ENCODE data around the gene SORT1. TPM values are rescaled to one million over a fixed set of nuclear protein-coding genes. Genes with fewer than 3 reads are reported as not detected.
"Not testable (repeated sequence)": the region's sequence is repeated elsewhere in the genome, so short reads cannot be mapped to it uniquely, and the experiment has no call there.

Gene SORT1
- total and polyA plus RNA-seq, 12 donors, result 32.8 to 235 (median 119) TPM

DNA sequence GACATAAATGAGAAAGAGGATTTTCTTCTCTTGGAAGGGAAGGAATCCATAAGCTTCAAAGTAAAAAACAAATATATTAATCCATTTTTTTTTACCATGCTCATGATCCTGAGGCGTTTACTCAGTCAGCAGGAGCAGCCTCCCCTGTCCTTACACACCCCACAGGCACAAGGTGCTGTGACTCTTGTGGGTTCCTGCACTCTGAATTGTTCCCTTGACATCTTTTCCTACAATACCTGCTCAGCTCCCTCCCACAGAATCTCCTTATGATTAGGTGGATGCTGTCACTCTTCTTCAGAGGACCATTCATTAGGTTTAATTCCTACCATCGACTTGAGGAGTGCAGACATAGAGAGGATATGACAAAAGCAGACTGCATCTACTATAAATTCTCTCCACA, 104.7 kb downstream of the SORT1 start:
- intact Hi-C loops (cut with DNase I), result no loop called here
- Histone ChIP-seq H3K27ac (no peak overlapping the region), H3K27me3 (peaks cover 0 to 6% (median 0%) of the 10 kb centered on the region in 7 donors), H3K4me1 (peaks cover 0 to 16% (median 2%) of the 10 kb centered on the region in 9 donors), H3K4me3 (no peak overlapping the region), H3K9me3 (no peaks in the 10 kb centered on the region), H3K36me3 (no peaks in the 10 kb centered on the region)
- ATAC-seq, result no peak
- TF ChIP-seq, protein P1, sequence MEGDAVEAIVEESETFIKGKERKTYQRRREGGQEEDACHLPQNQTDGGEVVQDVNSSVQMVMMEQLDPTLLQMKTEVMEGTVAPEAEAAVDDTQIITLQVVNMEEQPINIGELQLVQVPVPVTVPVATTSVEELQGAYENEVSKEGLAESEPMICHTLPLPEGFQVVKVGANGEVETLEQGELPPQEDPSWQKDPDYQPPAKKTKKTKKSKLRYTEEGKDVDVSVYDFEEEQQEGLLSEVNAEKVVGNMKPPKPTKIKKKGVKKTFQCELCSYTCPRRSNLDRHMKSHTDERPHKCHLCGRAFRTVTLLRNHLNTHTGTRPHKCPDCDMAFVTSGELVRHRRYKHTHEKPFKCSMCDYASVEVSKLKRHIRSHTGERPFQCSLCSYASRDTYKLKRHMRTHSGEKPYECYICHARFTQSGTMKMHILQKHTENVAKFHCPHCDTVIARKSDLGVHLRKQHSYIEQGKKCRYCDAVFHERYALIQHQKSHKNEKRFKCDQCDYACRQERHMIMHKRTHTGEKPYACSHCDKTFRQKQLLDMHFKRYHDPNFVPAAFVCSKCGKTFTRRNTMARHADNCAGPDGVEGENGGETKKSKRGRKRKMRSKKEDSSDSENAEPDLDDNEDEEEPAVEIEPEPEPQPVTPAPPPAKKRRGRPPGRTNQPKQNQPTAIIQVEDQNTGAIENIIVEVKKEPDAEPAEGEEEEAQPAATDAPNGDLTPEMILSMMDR (IDR thresholded peaks at IDR 0.05), result no peak
- no peak for DNase-seq
- 81 to 89% methylated on average over 2 of the region's 2 CpGs for WGBS, 2 donors

DNA sequence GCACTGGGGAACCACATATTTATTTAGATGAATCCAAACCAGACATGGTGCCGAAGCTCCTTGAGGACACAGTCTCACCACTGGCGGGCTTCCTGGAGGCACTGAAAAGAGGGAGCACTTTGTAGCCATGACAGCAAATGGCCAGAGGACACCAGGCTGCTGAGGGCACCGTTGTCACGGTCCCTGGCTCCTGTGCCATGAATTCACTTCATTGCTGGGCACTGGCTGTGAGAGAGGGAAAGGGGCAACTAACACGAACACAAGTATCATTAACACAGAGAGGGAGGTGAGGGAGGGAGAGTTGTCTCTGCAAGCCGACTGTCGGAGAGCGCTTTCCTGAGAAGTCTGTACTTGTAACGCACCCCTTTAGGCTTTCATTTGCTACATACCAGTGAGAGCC, 105.4 kb downstream of the SORT1 start:
- H3K4me3 ChIP-seq, result no peak overlapping the region
- intact Hi-C loops (cut with DNase I), result no loop called here
- 78 to 84% methylated on average over 9 of the region's 9 CpGs for WGBS, 2 donors
- H3K27ac ChIP-seq, result no peak overlapping the region
- H3K9me3 ChIP-seq, result no peaks in the 10 kb centered on the region
- ATAC-seq, result no peak
- H3K4me1 ChIP-seq, result peaks cover 0 to 15% (median 0%) of the 10 kb centered on the region in 9 donors
- no peaks in the 10 kb centered on the region for H3K36me3 ChIP-seq
- TF ChIP-seq, protein P1 (IDR thresholded peaks at IDR 0.05), result no peak
- peaks cover 0 to 7% (median 0%) of the 10 kb centered on the region in 7 donors for H3K27me3 ChIP-seq
- no peak for DNase-seq

DNA sequence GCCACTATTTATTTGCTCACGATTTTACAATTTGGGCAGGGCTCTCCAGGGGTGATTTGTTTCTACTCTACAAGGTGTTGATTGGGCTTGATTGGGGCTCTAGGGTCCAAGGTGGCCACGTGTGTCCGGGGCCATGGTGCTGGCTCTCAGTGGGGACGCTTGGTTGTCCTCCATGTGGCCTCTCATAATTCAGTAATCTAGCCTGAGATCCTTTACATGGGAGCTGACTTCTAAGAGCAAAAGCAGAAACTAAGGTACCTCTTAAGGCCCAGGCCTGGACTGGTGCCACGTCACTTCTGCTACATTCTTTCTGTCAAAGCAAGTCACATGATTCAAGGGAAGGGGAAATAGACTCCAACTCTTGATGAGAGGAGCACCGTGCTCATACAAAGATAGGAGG, 106.7 kb downstream of the SORT1 start:
- Histone ChIP-seq H3K36me3 (no peaks in the 10 kb centered on the region), H3K27me3 (peaks cover 0 to 7% (median 0%) of the 10 kb centered on the region in 7 donors), H3K4me3 (no peak overlapping the region), H3K4me1 (peaks cover 0 to 15% (median 0%) of the 10 kb centered on the region in 9 donors), H3K9me3 (no peaks in the 10 kb centered on the region), H3K27ac (no peak overlapping the region)
- WGBS, 2 donors, result 48 to 62% methylated on average over 6 of the region's 6 CpGs
- DNase-seq (no peak), ATAC-seq (peak in 4 of 8 donors; percentile 28 to 54 (median 33))
- intact Hi-C loops (cut with DNase I), result no loop called here
- TF ChIP-seq, protein P1 (IDR thresholded peaks at IDR 0.05), result no peak

DNA sequence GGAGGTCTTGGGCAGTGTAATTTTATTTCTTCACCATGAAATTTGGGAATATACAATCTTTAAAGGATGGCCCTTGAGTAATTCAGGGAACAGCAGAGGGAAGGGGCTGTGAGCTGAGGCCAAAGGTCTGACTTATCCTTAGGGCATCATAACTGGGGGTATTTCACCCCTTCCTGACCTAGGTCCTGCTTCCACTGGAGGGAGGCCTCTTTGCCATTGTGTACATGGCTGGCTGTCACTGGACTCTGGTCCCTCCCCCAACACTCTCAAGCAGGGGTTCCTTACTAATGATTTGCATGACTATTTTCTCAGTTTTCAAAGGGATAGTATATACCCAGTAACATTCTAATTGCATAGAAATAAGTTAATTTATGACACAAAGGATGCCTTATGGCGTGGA, 107.6 kb downstream of the SORT1 start:
- intact Hi-C loops (cut with DNase I), result no loop called here
- Histone ChIP-seq H3K36me3 (no peaks in the 10 kb centered on the region), H3K27ac (no peak overlapping the region), H3K4me3 (no peak overlapping the region), H3K27me3 (peaks cover 0 to 2% (median 0%) of the 10 kb centered on the region in 7 donors), H3K9me3 (no peaks in the 10 kb centered on the region), H3K4me1 (peaks cover 0 to 15% (median 0%) of the 10 kb centered on the region in 9 donors)
- DNase-seq (no peak), ATAC-seq (no peak)
- TF ChIP-seq, protein P1 (IDR thresholded peaks at IDR 0.05), result no peak
- WGBS, 2 donors, result 90 to 94% methylated on average over 1 of the region's 1 CpG

DNA sequence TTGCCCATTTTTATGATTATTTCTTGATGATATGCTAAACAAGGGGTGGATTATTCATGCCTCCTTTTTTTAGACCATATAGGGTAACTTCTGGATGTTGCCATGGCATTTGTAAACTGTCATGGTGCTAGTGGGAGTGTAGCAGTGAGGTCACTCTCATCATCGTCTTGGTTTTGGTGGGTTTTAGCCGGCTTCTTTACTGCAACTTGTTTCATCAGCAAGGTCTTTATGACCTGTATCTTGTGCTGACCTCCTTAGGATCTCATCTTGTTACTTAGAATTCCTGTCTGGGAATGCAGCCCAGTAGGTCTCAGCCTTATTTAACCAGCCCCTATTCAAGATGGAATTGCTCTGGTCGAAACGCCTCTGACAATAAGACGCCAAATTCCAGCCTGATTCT, 111.0 kb downstream of the SORT1 start:
- H3K27me3 ChIP-seq; H3K4me3 ChIP-seq; intact Hi-C loops (cut with DNase I); DNase-seq; ATAC-seq; H3K36me3 ChIP-seq; H3K27ac ChIP-seq; H3K9me3 ChIP-seq: not testable (repeated sequence)
- peaks cover 4 to 31% (median 10%) of the 10 kb centered on the region in 9 donors for H3K4me1 ChIP-seq
- WGBS, 2 donors, result 90 to 92% methylated on average over 5 of the region's 5 CpGs

Measured in heart right ventricle (tissue), 16 donors.